Activated CD4-positive, CD25-positive, alpha-beta regulatory T cell (primary cell): ENCODE measurements around the gene MSI1.

Experiments
- DNase-seq, 4 experiments: peaks; one replicate each; lab custom pipeline; 2025; lab: John Stamatoyannopoulos, UW

MSI1 gene

GRCh38 chr12:120368789-120369602 is at the start of gene MSI1:
Gene MSI1 (minus strand): TSS chr12:120369164. CDS start chr12:120369091, 73 bp downstream.
- DNase-seq, result no peak

GRCh38 chr12:120417917-120418580 is 49.1 kb upstream of the MSI1 start:
- DNase-seq, result no peak

GRCh38 chr12:120416490-120417216 is 47.7 kb upstream of the MSI1 start:
- DNase-seq, result no peak

GRCh38 chr12:120413901-120414695 is 45.1 kb upstream of the MSI1 start:
- no peak for DNase-seq

GRCh38 chr12:120412421-120412820 is 43.5 kb upstream of the MSI1 start:
- no peak for DNase-seq

GRCh38 chr12:120408771-120409170 is 39.8 kb upstream of the MSI1 start:
- DNase-seq, result no peak

- DNase-seq, result no peak
Observed at GRCh38 chr12:120406553-120406952, 37.6 kb upstream of the MSI1 start.

- DNase-seq, result no peak
Observed at GRCh38 chr12:120406069-120406468, 37.1 kb upstream of the MSI1 start.

- no peak for DNase-seq
Observed at GRCh38 chr12:120404271-120404670, 35.3 kb upstream of the MSI1 start.

- DNase-seq, result no peak
Observed at GRCh38 chr12:120403869-120404268, 34.9 kb upstream of the MSI1 start.

- no peak for DNase-seq
Observed at GRCh38 chr12:120402217-120402616, 33.3 kb upstream of the MSI1 start.

- DNase-seq, result no peak
Observed at GRCh38 chr12:120399531-120399930, 30.6 kb upstream of the MSI1 start.

- DNase-seq, result no peak
Observed at GRCh38 chr12:120397824-120398540, 29.0 kb upstream of the MSI1 start.

- DNase-seq, result no peak
Observed at GRCh38 chr12:120394483-120395367, 25.8 kb upstream of the MSI1 start.

GRCh38 chr12:120390540-120391120 is 21.7 kb upstream of the MSI1 start:
- no peak for DNase-seq

- DNase-seq, result no peak
Observed at GRCh38 chr12:120388691-120389481, 19.9 kb upstream of the MSI1 start.

GRCh38 chr12:120381752-120382419 is 12.9 kb upstream of the MSI1 start:
- DNase-seq, result no peak

GRCh38 chr12:120378036-120378435 is 9.1 kb upstream of the MSI1 start:
- DNase-seq, result no peak
